ENCODE measurements around the gene DBN1.

DBN1 gene

DNA sequence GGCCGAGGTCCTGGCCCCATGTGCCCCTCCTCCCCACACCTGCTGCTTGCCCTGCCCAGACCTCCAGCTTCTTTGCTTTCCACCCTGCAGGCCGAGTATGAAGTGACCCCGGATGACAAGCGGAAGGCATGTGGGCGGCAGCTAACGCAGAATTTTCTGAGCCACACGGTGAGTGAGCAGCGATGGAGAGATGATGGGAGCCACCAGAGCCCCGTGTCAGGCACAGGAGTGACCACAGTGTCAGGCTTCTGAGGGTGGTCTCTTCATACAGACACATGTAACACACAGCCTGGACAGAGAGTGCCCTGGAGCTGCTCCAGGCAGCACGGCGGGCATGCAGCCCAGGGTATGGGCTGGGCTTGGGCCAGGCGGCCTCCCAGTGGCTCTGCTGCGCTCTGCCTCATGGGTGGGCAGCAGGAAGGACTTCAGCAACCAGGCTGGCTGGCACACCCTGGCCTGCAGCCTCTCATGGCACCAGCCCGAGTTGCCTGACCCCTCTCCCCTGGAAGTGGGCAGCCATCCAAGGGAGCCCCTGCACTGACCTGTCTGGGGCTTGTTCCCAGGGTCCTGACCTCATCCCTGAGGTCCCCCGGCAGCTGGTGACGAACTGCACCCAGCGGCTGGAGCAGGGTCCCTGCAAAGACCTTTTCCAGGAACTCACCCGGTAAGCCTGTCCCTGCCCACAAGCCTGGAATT lies 41.1 kb downstream of the DBN1 start:
- Histone ChIP-seq H3K4me1 (ENCODE audit: control insufficient read depth, low read depth, low read length) (peaks cover 1% of the 10 kb centered on the region), H2BK120ac (ENCODE audit: low read depth, low read length) (no peak overlapping the region), H3K36me3 (ENCODE audit: control insufficient read depth, insufficient read depth, low read length) (no peaks in the 10 kb centered on the region)

DNA sequence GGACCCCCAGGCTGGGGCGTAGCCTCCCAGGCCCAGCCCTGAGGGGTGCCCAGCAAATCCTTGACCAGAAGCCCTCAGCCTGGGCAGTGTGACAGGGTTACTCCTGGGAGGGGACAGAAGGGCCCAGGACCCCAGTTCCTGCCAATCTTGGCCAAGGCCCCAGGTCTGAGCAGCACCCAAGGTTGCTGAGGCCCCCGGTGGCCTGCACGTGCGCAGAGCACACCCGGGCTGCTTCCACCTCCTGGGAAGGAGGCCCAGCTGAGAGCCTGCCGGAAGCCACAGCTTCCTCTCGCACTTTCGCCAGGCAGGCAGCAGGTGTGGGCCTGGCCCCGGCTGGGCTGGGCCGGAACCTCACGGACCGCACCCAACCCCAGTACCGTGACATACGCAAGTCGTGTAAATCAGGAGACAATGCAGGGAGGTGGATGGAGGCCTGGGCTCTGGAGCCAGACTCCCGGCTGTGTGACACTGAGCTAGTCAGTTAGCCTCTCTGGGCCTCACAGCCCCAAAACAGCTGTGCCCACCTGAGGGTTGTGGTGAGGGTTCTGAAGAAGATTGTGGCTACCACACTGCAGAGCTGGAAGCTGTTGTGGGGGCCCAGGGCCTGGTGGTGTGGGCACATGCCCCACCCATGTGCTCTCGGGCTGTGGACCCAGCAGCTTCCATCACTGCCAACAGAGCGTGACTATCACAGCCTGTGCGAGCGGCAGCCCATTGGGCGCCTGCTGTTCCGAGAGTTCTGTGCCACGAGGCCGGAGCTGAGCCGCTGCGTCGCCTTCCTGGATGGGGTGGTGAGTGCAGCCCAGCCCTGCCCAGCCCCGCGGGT lies 41.9 kb downstream of the DBN1 start:
- no peaks in the 10 kb centered on the region for H3K36me3 ChIP-seq (ENCODE audit: control insufficient read depth, insufficient read depth, low read length)
- no peak overlapping the region for H3K4me3 ChIP-seq (ENCODE audit: low read length)
- H3K18ac ChIP-seq (ENCODE audit: low read length), result no peak overlapping the region
- no peaks in the 10 kb centered on the region for H3K27me3 ChIP-seq (ENCODE audit: insufficient read depth, low read length, poor library complexity)
- H3K56ac ChIP-seq (ENCODE audit: low read length), result no peak overlapping the region
- no peak overlapping the region for H2BK120ac ChIP-seq (ENCODE audit: low read depth, low read length)
- no peak overlapping the region for H2BK5ac ChIP-seq (ENCODE audit: low read length)
- no peak for DNase-seq
- no peak overlapping the region for H2AK5ac ChIP-seq (ENCODE audit: low read length)
- H4K8ac ChIP-seq (ENCODE audit: low read depth, low read length), result no peak overlapping the region
- peaks cover 3% of the 10 kb centered on the region for H3K4me1 ChIP-seq (ENCODE audit: control insufficient read depth, low read depth, low read length)
- no peak overlapping the region for H3K9ac ChIP-seq (ENCODE audit: low read length)
- peaks cover 5% of the 10 kb centered on the region for H3K79me2 ChIP-seq (ENCODE audit: control insufficient read depth, insufficient read depth, low read length)
- WGBS (ENCODE audit: extremely low coverage, insufficient coverage, low lambda C conversion rate), result no CpG with 5 or more reads among the region's 29 CpGs
- H3K4ac ChIP-seq (ENCODE audit: low read depth, low read length), result no peak overlapping the region
- no peak overlapping the region for H3K27ac ChIP-seq (ENCODE audit: low read depth, low read length)
- no peak overlapping the region for H3K4me2 ChIP-seq (ENCODE audit: low read length)
- peaks cover 11% of the 10 kb centered on the region for H3K79me1 ChIP-seq (ENCODE audit: low read length)
- no peak overlapping the region for H4K5ac ChIP-seq (ENCODE audit: low read length)
- H3K23ac ChIP-seq (ENCODE audit: low read length), result no peak overlapping the region
- H2BK15ac ChIP-seq (replicated peaks; ENCODE audit: low read depth), result no peak overlapping the region

More for the DNA sequence above, 41.1 kb downstream of the DBN1 start:
- H2AK5ac ChIP-seq (ENCODE audit: low read length), result no peak overlapping the region
- no CpG with 5 or more reads among the region's 18 CpGs for WGBS (ENCODE audit: extremely low coverage, insufficient coverage, low lambda C conversion rate)
- no peak overlapping the region for H3K4ac ChIP-seq (ENCODE audit: low read depth, low read length)
- H2BK15ac ChIP-seq (replicated peaks; ENCODE audit: low read depth), result no peak overlapping the region
- H3K4me2 ChIP-seq (ENCODE audit: low read length), result no peak overlapping the region
- no peak overlapping the region for H3K9ac ChIP-seq (ENCODE audit: low read length)
- H3K23ac ChIP-seq (ENCODE audit: low read length), result no peak overlapping the region
- DNase-seq, result no peak
- no peak overlapping the region for H2BK5ac ChIP-seq (ENCODE audit: low read length)
- no peak overlapping the region for H4K5ac ChIP-seq (ENCODE audit: low read length)
- H3K79me2 ChIP-seq (ENCODE audit: control insufficient read depth, insufficient read depth, low read length), result peaks cover 4% of the 10 kb centered on the region
- H3K4me3 ChIP-seq (ENCODE audit: low read length), result no peak overlapping the region
- no peak overlapping the region for H3K56ac ChIP-seq (ENCODE audit: low read length)
- H3K79me1 ChIP-seq (ENCODE audit: low read length), result peaks cover 10% of the 10 kb centered on the region
- H3K27ac ChIP-seq (ENCODE audit: low read depth, low read length), result no peak overlapping the region
- no peak overlapping the region for H3K18ac ChIP-seq (ENCODE audit: low read length)
- H4K8ac ChIP-seq (ENCODE audit: low read depth, low read length), result no peak overlapping the region
- H3K27me3 ChIP-seq (ENCODE audit: insufficient read depth, low read length, poor library complexity), result no peaks in the 10 kb centered on the region

DNA sequence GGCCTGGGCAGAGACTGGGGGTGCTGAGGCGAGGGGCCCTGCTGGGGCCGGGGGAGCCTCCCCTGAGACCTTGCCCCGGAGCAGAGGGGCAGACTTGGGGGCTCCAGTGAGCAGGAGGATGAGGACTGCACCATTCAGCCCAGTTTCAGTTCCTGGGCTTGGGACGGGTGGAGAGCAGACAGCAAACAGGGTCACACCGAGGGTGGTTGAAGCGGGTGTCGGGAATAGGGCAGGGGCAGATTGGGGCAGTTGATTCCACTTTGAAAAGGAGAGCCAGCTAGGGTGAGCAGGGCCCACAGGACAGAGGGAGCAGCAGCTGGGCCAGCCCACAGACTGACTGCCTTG lies 42.5 kb downstream of the DBN1 start:
- Histone ChIP-seq H3K79me2 (ENCODE audit: control insufficient read depth, insufficient read depth, low read length) (peaks cover 5% of the 10 kb centered on the region), H2BK15ac (replicated peaks; ENCODE audit: low read depth) (no peak overlapping the region), H3K4me3 (ENCODE audit: low read length) (no peak overlapping the region), H3K4ac (ENCODE audit: low read depth, low read length) (no peak overlapping the region), H3K23ac (ENCODE audit: low read length) (no peak overlapping the region), H2BK120ac (ENCODE audit: low read depth, low read length) (no peak overlapping the region), H2AK5ac (ENCODE audit: low read length) (no peak overlapping the region), H3K4me1 (ENCODE audit: control insufficient read depth, low read depth, low read length) (peaks cover 3% of the 10 kb centered on the region), H3K36me3 (ENCODE audit: control insufficient read depth, insufficient read depth, low read length) (no peaks in the 10 kb centered on the region), H3K9ac (ENCODE audit: low read length) (no peak overlapping the region), H3K27me3 (ENCODE audit: insufficient read depth, low read length, poor library complexity) (no peaks in the 10 kb centered on the region), H4K5ac (ENCODE audit: low read length) (no peak overlapping the region), H3K4me2 (ENCODE audit: low read length) (no peak overlapping the region), H3K18ac (ENCODE audit: low read length) (no peak overlapping the region), H3K56ac (ENCODE audit: low read length) (no peak overlapping the region), H2BK5ac (ENCODE audit: low read length) (no peak overlapping the region), H3K79me1 (ENCODE audit: low read length) (peaks cover 11% of the 10 kb centered on the region), H4K8ac (ENCODE audit: low read depth, low read length) (no peak overlapping the region), H3K27ac (ENCODE audit: low read depth, low read length) (no peak overlapping the region)
- no CpG with 5 or more reads among the region's 7 CpGs for WGBS (ENCODE audit: extremely low coverage, insufficient coverage, low lambda C conversion rate)
- DNase-seq, result no peak

DNA sequence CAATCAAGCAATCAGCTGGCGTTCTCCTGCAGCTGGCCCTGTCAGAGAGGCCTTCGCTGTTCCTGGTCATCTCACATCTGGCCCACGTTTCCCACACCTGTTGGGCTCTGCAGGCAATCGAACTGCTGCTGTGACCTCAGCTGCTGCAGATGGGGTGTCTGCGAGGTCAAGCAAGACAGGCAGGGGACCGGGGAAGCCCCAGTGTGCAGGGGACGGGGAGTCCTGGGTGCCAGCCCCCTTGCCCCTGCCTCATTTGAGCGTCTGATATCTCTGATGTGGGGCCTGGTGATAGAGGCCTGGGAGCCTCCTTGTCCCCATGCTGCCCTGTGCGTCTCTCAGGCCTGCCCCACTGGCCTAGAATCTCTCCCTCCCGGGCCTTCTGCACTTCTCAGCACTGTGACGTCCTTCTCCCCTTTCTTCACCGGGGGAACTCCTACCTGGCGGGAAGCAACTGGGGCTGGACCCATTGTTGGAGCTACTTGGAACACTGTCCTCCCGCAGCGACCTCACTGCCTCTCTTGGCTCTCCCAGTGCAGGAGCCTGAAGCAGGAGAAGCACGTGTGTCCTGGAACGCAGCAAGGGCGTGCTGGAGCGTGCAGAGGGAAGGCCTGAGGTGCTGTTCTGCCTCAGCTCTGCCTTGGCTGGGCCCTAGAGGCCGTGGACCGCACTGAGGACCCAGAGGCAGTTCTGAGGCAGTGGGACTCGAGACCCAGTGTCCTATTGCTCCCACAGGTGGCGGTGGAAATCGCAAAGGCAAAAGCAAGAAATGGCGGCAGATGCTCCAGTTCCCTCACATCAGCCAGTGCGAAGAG lies 43.1 kb downstream of the DBN1 start:
- no peak overlapping the region for H3K56ac ChIP-seq (ENCODE audit: low read length)
- H2BK15ac ChIP-seq (replicated peaks; ENCODE audit: low read depth), result no peak overlapping the region
- no peak overlapping the region for H3K4me2 ChIP-seq (ENCODE audit: low read length)
- WGBS (ENCODE audit: extremely low coverage, insufficient coverage, low lambda C conversion rate), result no CpG with 5 or more reads among the region's 26 CpGs
- H3K9ac ChIP-seq (ENCODE audit: low read length), result no peak overlapping the region
- H2AK5ac ChIP-seq (ENCODE audit: low read length), result no peak overlapping the region
- no peak overlapping the region for H3K18ac ChIP-seq (ENCODE audit: low read length)
- no peak overlapping the region for H3K27ac ChIP-seq (ENCODE audit: low read depth, low read length)
- no peak overlapping the region for H3K23ac ChIP-seq (ENCODE audit: low read length)
- DNase-seq, result no peak
- peaks cover 5% of the 10 kb centered on the region for H3K79me2 ChIP-seq (ENCODE audit: control insufficient read depth, insufficient read depth, low read length)
- H4K8ac ChIP-seq (ENCODE audit: low read depth, low read length), result no peak overlapping the region
- peaks cover 11% of the 10 kb centered on the region for H3K79me1 ChIP-seq (ENCODE audit: low read length)
- H3K27me3 ChIP-seq (ENCODE audit: insufficient read depth, low read length, poor library complexity), result no peaks in the 10 kb centered on the region
- no peak overlapping the region for H2BK5ac ChIP-seq (ENCODE audit: low read length)
- no peak overlapping the region for H2BK120ac ChIP-seq (ENCODE audit: low read depth, low read length)
- no peaks in the 10 kb centered on the region for H3K36me3 ChIP-seq (ENCODE audit: control insufficient read depth, insufficient read depth, low read length)
- no peak overlapping the region for H4K5ac ChIP-seq (ENCODE audit: low read length)
- no peak overlapping the region for H3K4ac ChIP-seq (ENCODE audit: low read depth, low read length)
- H3K4me1 ChIP-seq (ENCODE audit: control insufficient read depth, low read depth, low read length), result peaks cover 6% of the 10 kb centered on the region
- no peak overlapping the region for H3K4me3 ChIP-seq (ENCODE audit: low read length)

DNA sequence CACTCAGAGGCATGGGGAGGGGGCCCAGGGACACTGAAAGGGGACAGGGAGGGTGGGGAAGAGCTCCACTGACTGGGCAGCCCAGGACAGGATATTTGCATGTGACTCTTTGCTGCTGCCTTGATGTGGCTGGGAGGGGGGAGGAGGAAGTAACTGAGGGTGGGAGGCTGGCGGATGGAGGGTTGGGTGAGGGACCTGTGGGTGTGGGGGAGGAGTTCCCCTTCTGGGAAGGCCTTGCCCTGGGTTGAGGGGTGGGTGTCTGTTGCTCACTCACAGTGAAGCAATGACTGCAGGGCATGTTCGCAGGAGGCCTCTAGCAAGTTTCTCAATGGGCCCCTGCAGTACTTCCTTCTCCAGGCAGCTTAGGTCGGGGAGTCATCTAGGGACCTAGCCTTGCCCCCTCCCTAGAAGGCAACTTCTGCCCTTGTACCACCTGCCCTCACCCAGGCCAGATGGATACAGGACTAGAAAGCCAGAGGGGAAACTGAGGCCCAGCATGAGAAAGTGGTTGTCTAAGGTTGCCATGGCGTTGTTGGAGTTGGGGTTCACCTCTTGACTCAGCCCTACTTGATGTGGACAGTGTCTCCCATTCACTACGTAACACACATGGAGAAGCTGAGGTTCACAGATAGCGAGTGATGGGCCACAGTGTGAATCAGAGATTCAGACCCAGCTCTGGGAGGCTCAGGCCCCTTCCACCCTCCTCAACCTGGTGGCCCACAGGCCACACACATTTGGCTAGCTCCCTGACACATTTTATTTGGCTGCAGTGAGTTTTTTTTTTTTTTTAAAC lies 44.0 kb downstream of the DBN1 start:
- H4K8ac ChIP-seq (ENCODE audit: low read depth, low read length), result no peak overlapping the region
- no peak overlapping the region for H4K5ac ChIP-seq (ENCODE audit: low read length)
- DNase-seq, result no peak
- no CpG with 5 or more reads among the region's 6 CpGs for WGBS (ENCODE audit: extremely low coverage, insufficient coverage, low lambda C conversion rate)
- no peak overlapping the region for H3K4me2 ChIP-seq (ENCODE audit: low read length)
- no peak overlapping the region for H3K4ac ChIP-seq (ENCODE audit: low read depth, low read length)
- H3K23ac ChIP-seq (ENCODE audit: low read length), result no peak overlapping the region
- H3K56ac ChIP-seq (ENCODE audit: low read length), result peak overlapping the region; percentile 5
- H3K27ac ChIP-seq (ENCODE audit: low read depth, low read length), result no peak overlapping the region
- H3K9ac ChIP-seq (ENCODE audit: low read length), result no peak overlapping the region
- no peaks in the 10 kb centered on the region for H3K36me3 ChIP-seq (ENCODE audit: control insufficient read depth, insufficient read depth, low read length)
- H3K18ac ChIP-seq (ENCODE audit: low read length), result no peak overlapping the region
- no peak overlapping the region for H2BK5ac ChIP-seq (ENCODE audit: low read length)
- no peak overlapping the region for H2AK5ac ChIP-seq (ENCODE audit: low read length)
- H2BK15ac ChIP-seq (replicated peaks; ENCODE audit: low read depth), result no peak overlapping the region
- H3K4me1 ChIP-seq (ENCODE audit: control insufficient read depth, low read depth, low read length), result peaks cover 6% of the 10 kb centered on the region
- H3K79me1 ChIP-seq (ENCODE audit: low read length), result peaks cover 11% of the 10 kb centered on the region
- peaks cover 5% of the 10 kb centered on the region for H3K79me2 ChIP-seq (ENCODE audit: control insufficient read depth, insufficient read depth, low read length)
- no peak overlapping the region for H3K4me3 ChIP-seq (ENCODE audit: low read length)
- no peaks in the 10 kb centered on the region for H3K27me3 ChIP-seq (ENCODE audit: insufficient read depth, low read length, poor library complexity)
- no peak overlapping the region for H2BK120ac ChIP-seq (ENCODE audit: low read depth, low read length)

Measured in mesendoderm (in vitro differentiated cells).